ENCODE results near the gene RNF213. TPM values are rescaled to one million over a fixed set of nuclear protein-coding genes. Genes with fewer than 3 reads are reported as not detected.
"Not testable (repeated sequence)": the region's sequence is repeated elsewhere in the genome, so short reads cannot be mapped to it uniquely, and the experiment has no call there.

RNF213 gene
- total RNA-seq, 1 donor from 2014 or later: 221 TPM

DNA sequence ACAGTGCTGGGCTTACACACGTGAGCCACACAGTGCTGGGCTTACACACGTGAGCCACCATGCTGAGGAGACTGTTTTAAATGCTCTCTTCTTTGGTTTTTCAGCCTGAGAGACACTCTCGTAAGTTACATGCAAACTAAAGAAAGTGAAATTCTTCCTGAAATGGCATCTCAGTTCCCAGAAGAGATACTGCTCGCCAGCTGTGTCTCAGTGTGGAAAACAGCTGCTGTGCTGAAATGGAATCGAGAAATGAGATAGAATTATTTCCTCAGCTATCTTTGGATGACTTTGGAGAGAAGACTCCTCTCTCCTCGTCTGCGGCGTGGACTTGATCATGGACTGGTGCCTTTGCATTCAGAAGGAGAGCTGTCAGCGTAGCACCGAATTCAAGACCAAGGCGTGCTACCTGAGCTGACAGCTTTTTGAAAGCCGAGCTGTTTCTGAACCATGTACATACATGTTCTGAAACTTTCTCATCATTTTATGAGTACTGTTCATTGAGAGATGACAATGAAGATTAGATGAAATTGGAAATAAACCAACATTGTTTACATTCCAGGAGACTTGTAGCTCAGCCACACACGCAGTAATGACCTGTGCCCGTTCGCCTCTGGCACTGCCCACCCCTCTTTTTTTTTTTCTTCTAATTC lies 132.7 kb downstream of the RNF213 start:
- no peak for DNase-seq (ENCODE audit: low spot score)

DNA sequence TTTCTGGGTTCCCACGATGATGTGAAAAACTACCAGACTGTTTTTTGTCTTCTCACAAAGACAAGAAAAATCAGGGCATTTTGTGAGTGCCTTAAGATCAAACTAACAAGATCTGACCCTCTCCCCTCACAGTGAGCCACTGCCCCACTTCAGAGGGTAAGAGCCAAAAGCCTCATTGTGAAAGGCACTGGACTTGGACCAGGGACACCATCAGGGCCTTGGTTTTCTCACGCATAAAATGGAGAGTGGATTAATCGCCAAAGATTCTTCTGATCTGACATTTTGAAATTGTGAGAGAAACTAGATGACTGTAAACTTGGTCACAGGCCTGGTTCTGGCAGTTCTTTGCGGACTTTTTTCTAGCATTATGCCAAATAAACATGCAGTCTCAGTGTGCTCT lies 133.3 kb downstream of the RNF213 start:
- DNase-seq (ENCODE audit: low spot score): no peak

GRCh38 chr17:80394629-80395216 lies 134.1 kb downstream of the RNF213 start:
- DNase-seq (ENCODE audit: low spot score): no peak

DNA sequence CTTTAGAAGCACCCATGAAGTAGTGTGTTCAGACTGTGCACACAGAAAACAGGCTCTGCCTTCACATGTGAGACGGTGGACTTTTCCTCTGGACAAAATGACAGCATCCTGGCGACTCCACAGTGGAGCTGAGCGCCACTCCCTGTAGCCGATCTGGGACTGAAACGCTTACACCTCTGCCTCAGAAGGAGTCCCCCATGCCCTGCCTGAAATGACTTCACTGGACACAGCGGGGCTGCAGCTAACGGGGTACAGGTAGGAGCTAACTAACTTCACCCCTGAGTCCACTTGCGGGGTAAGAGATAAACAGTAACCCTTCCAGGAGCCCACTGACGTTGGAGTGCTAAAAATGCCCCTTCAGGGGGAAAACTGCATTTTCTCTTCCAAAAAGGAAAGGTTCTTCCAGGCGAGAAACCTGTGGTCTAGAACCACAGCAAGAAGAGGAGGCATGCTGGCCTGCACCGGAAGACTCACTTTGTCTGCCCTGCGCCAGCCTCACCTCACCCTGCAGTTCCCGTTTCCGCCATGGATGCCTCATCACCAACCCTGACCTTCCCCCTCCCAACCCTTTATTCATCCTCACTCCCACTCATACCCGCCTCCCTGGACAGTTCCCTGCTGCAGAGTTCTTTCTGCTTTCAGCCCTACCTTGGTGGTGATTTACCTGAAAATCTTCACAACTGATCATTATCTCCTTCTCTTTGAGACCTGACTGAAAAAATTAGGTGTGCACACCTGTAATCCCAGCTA lies 134.9 kb downstream of the RNF213 start:
- no peak for DNase-seq (ENCODE audit: low spot score)

GRCh38 chr17:80396157-80397033 lies 135.7 kb downstream of the RNF213 start:
- DNase-seq (ENCODE audit: low spot score): no peak

DNA sequence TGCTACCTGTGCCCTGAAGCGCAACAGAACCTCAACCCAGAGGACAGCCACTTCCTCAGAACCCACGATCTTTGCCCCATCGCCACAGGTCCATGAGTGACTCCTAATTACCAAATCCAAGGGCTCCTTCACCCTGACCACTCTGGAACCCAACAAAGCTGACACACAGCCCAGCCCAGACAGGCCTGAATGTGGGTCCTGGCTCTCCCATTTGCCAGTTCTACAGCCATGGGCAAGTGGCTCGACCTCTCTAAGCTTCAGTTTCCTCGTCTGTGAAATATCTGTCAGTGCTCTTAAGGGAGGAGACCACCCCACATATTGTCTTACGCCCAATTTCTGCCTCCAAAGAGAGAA lies 136.4 kb downstream of the RNF213 start:
- no peak for DNase-seq (ENCODE audit: low spot score)

DNA sequence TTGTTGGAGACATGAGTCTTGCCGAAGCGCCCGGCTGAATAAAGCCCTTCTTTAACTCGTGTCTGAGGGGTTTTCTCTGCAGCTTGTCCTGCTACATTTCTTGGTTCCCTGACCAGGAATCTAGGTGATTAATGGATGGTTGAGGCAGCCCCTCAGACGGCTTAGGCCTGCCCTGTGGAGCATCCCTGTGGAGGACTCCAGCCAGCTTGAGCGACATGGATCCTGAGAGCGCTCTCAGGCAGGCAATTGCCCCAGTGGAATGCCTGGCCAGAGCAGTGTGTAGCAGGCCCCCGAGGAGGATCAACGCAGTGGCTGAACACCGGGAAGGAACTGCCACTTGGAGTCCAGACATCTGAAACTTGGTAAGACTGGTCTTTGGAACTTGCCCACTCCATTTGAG lies 137.0 kb downstream of the RNF213 start:
- no peak for DNase-seq (ENCODE audit: low spot score)

- DNase-seq (ENCODE audit: low spot score): not testable (repeated sequence)
These were observed 140.4 kb downstream of the RNF213 start for GRCh38 chr17:80401086-80401485.

DNA sequence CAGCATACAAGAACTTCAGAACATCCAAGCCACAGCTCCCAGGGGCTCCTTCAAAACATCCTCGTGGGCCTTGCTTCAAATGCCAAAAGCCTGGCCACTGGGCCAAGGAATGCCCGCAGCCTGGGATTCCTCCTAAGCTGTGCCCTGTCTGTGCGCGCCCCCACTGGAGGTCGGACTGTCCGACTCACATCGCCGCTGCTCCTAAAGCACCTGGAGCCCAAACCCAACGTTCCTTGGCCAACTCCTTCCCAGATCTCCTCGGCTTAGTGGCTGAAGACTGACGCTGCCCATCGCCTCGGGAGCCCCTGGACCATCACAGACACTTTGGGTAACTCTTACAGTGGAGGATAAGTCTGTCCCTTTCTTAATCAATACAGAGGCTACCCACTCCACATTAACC lies 141.4 kb downstream of the RNF213 start:
- not testable (repeated sequence) for DNase-seq (ENCODE audit: low spot score)

DNA sequence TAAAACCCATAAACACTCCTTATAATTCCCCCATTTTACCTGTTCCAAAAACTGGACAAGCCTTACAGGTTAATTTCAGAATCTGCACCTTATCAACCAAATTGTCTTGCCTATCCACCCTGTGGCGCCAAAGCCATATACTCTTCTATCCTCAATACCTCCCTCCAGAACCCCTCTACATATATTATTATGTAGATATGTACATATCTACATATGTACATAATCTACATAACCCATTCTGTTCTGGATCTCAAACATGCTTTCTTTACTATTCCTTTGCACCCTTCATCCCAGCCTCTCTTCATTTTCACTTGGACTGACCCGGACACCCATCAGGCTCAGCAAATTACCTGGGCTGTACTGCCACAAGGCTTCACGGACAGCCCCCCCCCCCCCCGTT lies 142.3 kb downstream of the RNF213 start:
- no peak for DNase-seq (ENCODE audit: low spot score)

DNA sequence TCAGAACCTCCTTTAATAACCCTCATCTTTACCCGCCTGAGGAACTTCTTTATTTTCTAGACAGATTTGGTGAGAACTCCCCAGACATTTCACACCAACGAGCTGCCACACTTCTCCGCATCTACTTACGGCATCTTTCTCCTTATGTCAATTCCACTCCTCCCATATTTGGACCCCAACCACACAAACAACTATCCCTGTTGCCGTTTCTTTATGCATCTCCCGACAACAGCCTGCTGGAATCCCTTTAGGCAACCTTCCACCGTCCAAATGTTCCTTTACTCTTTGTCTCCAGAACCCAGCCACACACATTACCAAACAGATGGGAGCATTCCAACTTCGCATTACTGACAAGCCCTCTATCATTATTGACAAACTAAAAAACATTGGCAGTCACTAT lies 145.5 kb downstream of the RNF213 start:
- no peak for DNase-seq (ENCODE audit: low spot score)

DNA sequence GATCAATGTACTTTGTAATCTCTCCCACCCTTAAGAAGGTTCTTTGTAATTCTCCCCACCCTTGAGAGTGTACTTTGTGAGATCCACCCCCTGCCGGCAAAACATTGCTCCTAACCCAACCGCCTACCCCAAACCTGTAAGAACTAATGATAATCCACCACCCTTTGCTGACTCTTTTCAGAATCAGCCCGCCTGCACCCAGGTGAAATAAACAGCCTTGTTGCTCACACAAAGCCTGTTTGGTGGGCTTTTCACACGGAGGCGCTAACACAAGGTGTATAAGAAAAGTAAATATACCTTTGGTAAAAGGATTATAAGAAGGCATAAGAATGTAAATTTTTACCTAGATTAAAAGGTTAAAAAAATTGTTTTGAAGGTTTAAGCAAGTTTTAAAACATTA lies 147.3 kb downstream of the RNF213 start:
- DNase-seq (ENCODE audit: low spot score): not testable (repeated sequence)

- no peak for DNase-seq (ENCODE audit: low spot score)
These were observed 148.2 kb downstream of the RNF213 start for GRCh38 chr17:80408872-80409271.

DNA sequence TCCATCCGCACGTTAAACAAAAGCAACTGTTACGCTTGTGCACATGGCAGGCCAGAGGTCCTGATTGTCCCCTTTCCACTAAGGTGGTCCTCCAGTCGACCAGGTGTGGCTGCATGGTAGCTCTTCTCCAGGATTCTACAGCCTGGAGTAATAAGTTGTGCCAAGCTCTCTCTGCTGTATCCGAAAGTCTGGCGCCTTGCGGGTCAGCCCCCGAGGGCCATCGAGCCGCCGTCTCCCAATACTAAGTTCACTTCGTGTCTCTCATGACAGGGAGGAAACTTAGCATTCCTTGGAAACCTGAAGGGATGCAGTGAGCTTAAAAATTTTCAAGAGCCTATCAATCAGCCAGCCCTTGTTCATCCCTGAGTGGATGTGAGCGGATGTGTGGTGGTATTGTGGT lies 149.0 kb downstream of the RNF213 start:
- no peak for DNase-seq (ENCODE audit: low spot score)

- DNase-seq (ENCODE audit: low spot score): not testable (repeated sequence)
These were observed 149.9 kb downstream of the RNF213 start for GRCh38 chr17:80410441-80411087.

GRCh38 chr17:80413771-80414507 lies 153.3 kb downstream of the RNF213 start:
- no peak for DNase-seq (ENCODE audit: low spot score)

DNA sequence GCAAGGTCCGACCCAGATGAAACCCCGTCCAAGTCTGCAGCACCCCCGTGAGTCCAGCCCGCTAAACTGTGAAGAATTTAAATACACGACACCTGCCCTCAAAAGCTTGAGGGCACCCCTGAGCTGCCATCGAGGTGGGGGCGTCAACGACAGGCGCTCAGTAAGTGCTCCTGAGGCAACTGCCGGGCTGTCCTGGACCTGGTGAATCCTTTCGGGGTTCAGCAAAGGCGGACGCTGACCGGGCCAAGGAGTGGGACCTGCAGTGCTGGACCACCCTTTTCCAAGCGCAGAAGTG lies 153.8 kb downstream of the RNF213 start:
- DNase-seq (ENCODE audit: low spot score): no peak

DNA sequence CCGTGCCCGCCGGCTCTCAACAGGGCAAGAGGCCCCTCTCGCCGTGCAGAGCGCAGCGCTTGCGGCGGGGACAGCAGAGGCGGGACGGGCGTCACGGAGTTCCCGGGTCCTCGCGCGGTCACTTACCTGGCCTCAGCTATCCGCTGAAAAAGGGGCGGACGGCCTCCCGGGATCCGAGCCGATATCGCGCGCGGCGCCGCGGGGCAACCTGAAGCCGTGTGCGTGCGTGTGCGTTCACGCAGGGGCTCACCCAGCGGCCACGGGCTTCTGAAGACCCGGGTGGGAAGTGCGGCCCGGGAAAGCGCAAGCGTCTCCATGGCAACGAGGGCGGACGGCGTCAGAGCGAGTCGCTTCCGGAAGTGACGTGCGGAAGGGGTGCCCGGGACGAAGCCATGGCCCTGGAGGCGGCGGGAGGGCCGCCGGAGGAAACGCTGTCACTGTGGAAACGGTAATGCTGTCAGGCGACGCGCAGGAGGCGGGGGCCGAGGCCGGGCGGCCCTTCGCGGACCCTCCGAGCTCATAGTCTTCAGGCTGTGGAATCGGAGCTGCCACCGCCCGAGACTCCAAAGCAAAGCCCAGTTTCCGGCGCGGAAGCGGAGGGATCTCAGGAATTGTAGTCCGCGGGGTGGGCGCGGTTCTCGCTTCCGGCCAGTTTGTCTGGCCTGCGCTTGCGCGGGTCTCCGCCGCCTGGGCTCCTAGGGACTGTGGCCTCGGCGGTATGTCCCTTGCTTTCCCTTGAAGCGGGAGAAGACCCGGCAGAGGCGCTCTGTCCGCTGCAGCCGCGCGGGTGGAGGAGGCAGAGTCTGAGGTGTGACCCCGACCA lies 154.4 kb downstream of the RNF213 start, which contains the start of gene ENDOV:
ENDOV (plus strand) TSS at position 365 of the 823 bp plus-strand sequence; CDS start at position 393, 28 bp downstream.
- DNase-seq (ENCODE audit: low spot score): peak; percentile 95

DNA sequence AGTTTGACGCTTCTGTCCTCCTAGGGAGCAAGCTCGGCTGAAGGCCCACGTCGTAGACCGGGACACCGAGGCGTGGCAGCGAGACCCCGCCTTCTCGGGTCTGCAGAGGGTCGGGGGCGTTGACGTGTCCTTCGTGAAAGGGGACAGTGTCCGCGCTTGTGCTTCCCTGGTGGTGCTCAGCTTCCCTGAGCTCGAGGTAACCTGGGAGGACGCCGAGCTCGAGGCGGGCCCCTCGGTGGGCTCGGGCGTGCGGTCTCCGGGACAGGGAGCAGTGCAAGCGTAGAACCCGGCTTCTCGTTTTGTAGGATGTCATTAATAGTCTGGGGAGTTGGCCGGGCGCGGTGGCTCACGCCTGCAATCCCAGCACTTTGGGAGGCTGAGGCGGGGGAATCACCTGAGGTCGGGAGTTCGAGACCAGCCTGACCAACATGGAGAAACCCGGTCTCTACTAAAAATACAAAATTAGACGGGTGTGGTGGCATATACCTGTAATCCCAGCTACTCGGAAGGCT lies 155.0 kb downstream of the RNF213 start:
- DNase-seq (ENCODE audit: low spot score): no peak
